Measurements from ENCODE around the gene MAGI2.

MAGI2 gene

DNA sequence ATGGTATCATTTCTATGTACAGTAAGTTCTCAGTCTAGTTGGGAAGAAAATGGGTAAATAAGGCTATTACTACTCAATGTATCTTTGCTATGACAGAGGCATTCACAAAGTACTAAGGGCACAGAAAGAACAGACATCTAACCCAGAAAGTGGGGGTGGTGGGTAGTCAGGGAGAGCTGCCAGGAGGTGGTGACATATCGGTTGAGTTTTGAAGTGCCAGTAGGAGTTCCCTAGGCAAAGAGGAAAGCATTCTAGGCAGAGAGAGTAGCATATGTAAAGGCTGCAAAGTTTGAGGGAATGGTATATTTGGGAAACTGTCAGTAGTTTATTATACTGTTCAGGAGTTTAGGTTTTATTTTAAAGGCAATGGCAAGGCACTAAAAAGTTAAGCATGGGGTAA lies 1372.1 kb downstream of the MAGI2 start:
- Histone ChIP-seq H3K9me3 (no peaks in the 10 kb centered on the region), H3K27ac (no peak overlapping the region), H3K4me3 (ENCODE audit: low read depth in 1 of 2, low read length in 1 of 2) (no peak overlapping the region), H3K36me3 (no peaks in the 10 kb centered on the region), H3K27me3 (peaks cover 25% of the 10 kb centered on the region), H3K4me1 (ENCODE audit: control insufficient read depth in 1 of 2, insufficient read depth in 1 of 2, low read depth in 1 of 2, low read length in 1 of 2) (no peaks in the 10 kb centered on the region)
- TF ChIP-seq CTCF (IDR thresholded peaks at IDR 0.05): no peak

DNA sequence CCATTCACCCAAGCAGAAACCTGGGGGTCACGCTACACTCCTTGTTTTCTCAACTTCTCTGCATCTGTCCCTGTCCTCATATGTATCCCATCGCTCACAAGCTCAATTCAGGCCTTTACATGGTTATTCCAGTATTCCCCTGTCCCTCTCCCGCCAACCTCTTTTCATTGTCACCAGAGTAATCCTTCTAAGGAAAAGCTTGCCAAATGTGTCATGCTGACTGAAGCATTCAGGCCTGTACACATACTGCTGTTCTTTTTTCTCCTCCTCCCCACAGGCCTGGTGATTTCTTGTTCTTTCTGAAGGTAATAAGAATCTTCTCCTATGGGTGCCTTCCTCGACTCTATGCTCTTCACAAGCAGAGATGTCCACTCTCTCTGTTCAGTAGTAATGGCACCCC lies 1372.7 kb downstream of the MAGI2 start:
- Histone ChIP-seq H3K27ac (no peak overlapping the region), H3K4me3 (ENCODE audit: low read depth in 1 of 2, low read length in 1 of 2) (no peak overlapping the region), H3K9me3 (no peaks in the 10 kb centered on the region), H3K27me3 (peaks cover 25% of the 10 kb centered on the region), H3K4me1 (ENCODE audit: control insufficient read depth in 1 of 2, insufficient read depth in 1 of 2, low read depth in 1 of 2, low read length in 1 of 2) (no peaks in the 10 kb centered on the region), H3K36me3 (no peaks in the 10 kb centered on the region)
- TF ChIP-seq CTCF (IDR thresholded peaks at IDR 0.05): no peak

- Histone ChIP-seq H3K4me3 (ENCODE audit: low read depth in 1 of 2, low read length in 1 of 2) (no peak overlapping the region), H3K36me3 (no peaks in the 10 kb centered on the region), H3K4me1 (ENCODE audit: control insufficient read depth in 1 of 2, insufficient read depth in 1 of 2, low read depth in 1 of 2, low read length in 1 of 2) (no peaks in the 10 kb centered on the region), H3K27ac (no peak overlapping the region), H3K27me3 (peaks cover 25% of the 10 kb centered on the region), H3K9me3 (no peaks in the 10 kb centered on the region)
- no peak for TF ChIP-seq CTCF (IDR thresholded peaks at IDR 0.05)
Measured at GRCh38 chr7:78080241-78080640, 1373.2 kb downstream of the MAGI2 start.

DNA sequence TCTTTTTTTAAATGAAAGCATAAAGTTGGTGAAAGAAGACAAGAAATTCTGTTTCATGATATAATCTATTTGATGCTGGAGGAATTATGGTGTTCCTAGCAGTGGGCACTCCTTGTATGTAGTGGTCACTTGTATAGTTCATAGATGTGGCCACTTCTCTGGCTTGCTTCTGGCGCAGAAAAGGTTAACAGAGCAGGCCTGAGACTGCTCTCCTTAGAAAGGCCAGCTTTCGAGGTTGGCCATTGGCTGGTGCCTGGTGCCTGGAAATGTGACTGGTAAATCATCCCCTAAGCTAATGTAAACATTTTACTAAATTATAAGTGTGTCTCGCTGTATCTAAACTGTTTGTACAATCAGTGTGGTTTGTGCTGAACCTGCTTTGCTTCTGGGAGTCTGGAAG lies 1378.8 kb downstream of the MAGI2 start:
- Histone ChIP-seq H3K27me3 (peaks cover 24% of the 10 kb centered on the region), H3K4me1 (ENCODE audit: control insufficient read depth in 1 of 2, insufficient read depth in 1 of 2, low read depth in 1 of 2, low read length in 1 of 2) (no peaks in the 10 kb centered on the region), H3K4me3 (ENCODE audit: low read depth in 1 of 2, low read length in 1 of 2) (no peak overlapping the region), H3K36me3 (no peaks in the 10 kb centered on the region), H3K9me3 (no peaks in the 10 kb centered on the region), H3K27ac (no peak overlapping the region)
- TF ChIP-seq CTCF (IDR thresholded peaks at IDR 0.05): no peak

DNA sequence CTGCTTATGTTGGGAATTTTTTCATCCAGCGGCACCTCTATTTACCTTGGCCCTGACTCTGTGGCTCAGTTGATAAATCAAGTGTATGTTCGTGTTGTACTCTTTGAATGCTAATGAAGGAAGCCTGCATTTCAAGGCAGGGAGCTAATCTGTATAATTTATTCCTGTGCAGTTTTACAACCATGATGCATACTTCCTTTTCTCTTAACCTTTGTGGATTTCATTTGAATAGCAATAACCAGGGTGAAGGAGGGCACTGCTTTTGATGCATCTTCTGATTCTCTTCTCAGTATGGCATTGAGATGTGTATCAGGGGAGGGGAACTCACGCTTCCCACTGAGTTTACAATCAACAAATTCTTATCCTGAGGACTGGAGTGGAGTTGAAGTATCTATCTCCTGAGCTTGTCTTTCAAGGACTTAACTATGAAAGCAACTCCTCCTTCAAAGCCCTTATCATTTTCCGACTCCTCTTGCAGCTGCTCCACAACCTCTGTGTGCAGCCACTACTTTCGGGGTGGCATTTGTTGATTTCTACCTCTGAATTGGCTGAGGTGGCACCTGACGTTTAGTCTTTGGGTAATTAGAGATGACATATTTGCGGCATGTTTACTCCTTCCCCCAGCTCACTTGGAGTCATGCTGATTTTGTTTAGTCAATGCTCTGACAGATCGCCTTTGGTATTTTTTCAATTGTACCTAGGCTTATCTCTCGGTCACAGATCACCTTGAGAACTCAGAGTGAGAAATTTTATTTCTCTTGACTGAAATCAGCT lies 1379.7 kb downstream of the MAGI2 start:
- H3K27me3 ChIP-seq: peaks cover 15% of the 10 kb centered on the region
- TF ChIP-seq CTCF (IDR thresholded peaks at IDR 0.05): no peak
- no peaks in the 10 kb centered on the region for H3K36me3 ChIP-seq
- H3K4me3 ChIP-seq (ENCODE audit: low read depth in 1 of 2, low read length in 1 of 2): no peak overlapping the region
- no peaks in the 10 kb centered on the region for H3K4me1 ChIP-seq (ENCODE audit: control insufficient read depth in 1 of 2, insufficient read depth in 1 of 2, low read depth in 1 of 2, low read length in 1 of 2)
- no peaks in the 10 kb centered on the region for H3K9me3 ChIP-seq
- H3K27ac ChIP-seq: no peak overlapping the region

All from neutrophil (primary cell).